MM.1S (cell line): Measurements from ENCODE around the gene GOLIM4.
"Not testable (repeated sequence)": the region's sequence is repeated elsewhere in the genome, so short reads cannot be mapped to it uniquely, and the experiment has no call there.

Experiments used
- DNase-seq: peaks from one replicate; pipeline ENCODE4 v3.0.0-alpha.2; 2015
- H2AFZ ChIP-seq: fragments of 300-600 bp; sonication (generic); 2 replicates; pipeline ENCODE4 v1.6.0; 2016; ENCODE audit warnings: antibody characterized with exemption, low read length
- H3F3A ChIP-seq: fragments of 300-600 bp; sonication (generic); 2 replicates; pipeline ENCODE4 v1.6.1; 2016; ENCODE audit warnings: mild to moderate bottlenecking, antibody characterized with exemption, low read length, moderate library complexity, mixed read lengths; ENCODE audit not compliant: insufficient read depth
- H3K27ac ChIP-seq: fragments of 300-600 bp; sonication (generic); 2 replicates; pipeline ENCODE4 v1.5.1; 2016; ENCODE audit warnings: mild to moderate bottlenecking, low read length
- H3K27me3 ChIP-seq: fragments of 300-600 bp; sonication (generic); replicated peaks from 2 replicates; pipeline ENCODE4 v1.6.0; 2016; ENCODE audit warnings: low read length; ENCODE audit not compliant: insufficient read depth
- H3K36me3 ChIP-seq: fragments of 300-600 bp; sonication (generic); replicated peaks from 2 replicates; pipeline ENCODE4 v1.6.1; 2016; ENCODE audit warnings: mild to moderate bottlenecking, low read length, mixed read lengths; ENCODE audit not compliant: insufficient read depth
- H3K4me1 ChIP-seq: fragments of 300-600 bp; sonication (generic); 2 replicates; pipeline ENCODE4 v1.6.1; 2016; ENCODE audit warnings: low read length, mixed read lengths
- H3K4me2 ChIP-seq: fragments of 300-600 bp; sonication (generic); 2 replicates; pipeline ENCODE4 v1.6.0; 2016; ENCODE audit warnings: low read depth, low read length
- H3K4me3 ChIP-seq: fragments of 300-600 bp; sonication (generic); 2 replicates; pipeline ENCODE4 v1.5.1; 2016; ENCODE audit warnings: low read length, mixed read lengths
- H3K79me2 ChIP-seq: fragments of 300-600 bp; sonication (generic); 2 replicates; pipeline ENCODE4 v1.6.1; 2016; ENCODE audit warnings: mixed run types, low read length, mixed read lengths
- H3K9ac ChIP-seq: fragments of 300-600 bp; sonication (generic); 2 replicates; pipeline ENCODE4 v1.6.1; 2016; ENCODE audit warnings: low read length, mixed read lengths
- H3K9me2 ChIP-seq: fragments of 300-600 bp; sonication (generic); replicated peaks from 2 replicates; pipeline ENCODE4 v1.6.1; 2016; ENCODE audit warnings: mild to moderate bottlenecking, low read length, mixed read lengths; ENCODE audit not compliant: insufficient read depth
- H3K9me3 ChIP-seq: fragments of 300-600 bp; sonication (generic); replicated peaks from 2 replicates; pipeline ENCODE4 v1.6.1; 2016; ENCODE audit warnings: mild to moderate bottlenecking, low read length, mixed read lengths; ENCODE audit not compliant: insufficient read depth
- H4K20me1 ChIP-seq: fragments of 300-600 bp; sonication (generic); 2 replicates; pipeline ENCODE4 v1.6.1; 2016; ENCODE audit warnings: mild to moderate bottlenecking, low read length, moderate library complexity, mixed read lengths; ENCODE audit not compliant: insufficient read depth
- EZH2 ChIP-seq: fragments of 300-600 bp; sonication (generic); optimal IDR thresholded peaks from 2 replicates; pipeline ENCODE3; 2017; ENCODE audit warnings: low read depth, mild to moderate bottlenecking, antibody characterized with exemption, low read length, mixed read lengths
- EZH2phosphoT487 ChIP-seq: fragments of 300-600 bp; sonication (generic); IDR thresholded peaks from 2 replicates; pipeline ENCODE4 v1.6.1; 2018; ENCODE audit warnings: antibody characterized with exemption, low read length
- TF ChIP-seq, protein P1 (sequence below): fragments of 300-600 bp; sonication (generic); IDR thresholded peaks from 2 replicates; pipeline ENCODE4 v1.5.1; 2016; ENCODE audit warnings: antibody characterized with exemption, low read length, mixed read lengths

Gene GOLIM4

DNA sequence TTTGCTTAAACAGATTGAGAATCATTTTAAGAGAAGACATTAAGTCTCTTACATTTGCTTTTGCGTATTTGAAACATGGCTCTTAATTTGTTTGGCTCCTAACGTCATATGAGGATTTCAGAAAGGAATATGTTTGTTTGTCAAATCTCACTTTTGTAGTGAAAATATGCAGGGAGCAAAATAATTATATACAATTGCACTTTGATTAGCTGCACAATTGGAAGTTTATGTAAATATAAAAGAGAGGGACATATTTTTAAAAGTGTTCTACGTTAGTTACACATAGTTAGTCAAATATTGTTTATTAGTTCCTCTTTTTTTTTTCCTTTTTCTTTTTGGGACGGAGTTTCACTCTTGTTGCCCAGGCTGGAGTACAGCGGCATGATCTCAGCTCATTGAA is 42.7 kb upstream of the GOLIM4 start:
- H3K27me3 ChIP-seq = no peaks in the 10 kb centered on the region
- no peaks in the 10 kb centered on the region for H3K79me2 ChIP-seq
- H2AFZ ChIP-seq = no peak overlapping the region
- no peak overlapping the region for H3K4me3 ChIP-seq
- no peaks in the 10 kb centered on the region for H3K9me3 ChIP-seq
- H3F3A ChIP-seq = no peaks in the 10 kb centered on the region
- TF ChIP-seq EZH2phosphoT487 (no peak), EZH2 (no peak)
- TF ChIP-seq, protein P1, sequence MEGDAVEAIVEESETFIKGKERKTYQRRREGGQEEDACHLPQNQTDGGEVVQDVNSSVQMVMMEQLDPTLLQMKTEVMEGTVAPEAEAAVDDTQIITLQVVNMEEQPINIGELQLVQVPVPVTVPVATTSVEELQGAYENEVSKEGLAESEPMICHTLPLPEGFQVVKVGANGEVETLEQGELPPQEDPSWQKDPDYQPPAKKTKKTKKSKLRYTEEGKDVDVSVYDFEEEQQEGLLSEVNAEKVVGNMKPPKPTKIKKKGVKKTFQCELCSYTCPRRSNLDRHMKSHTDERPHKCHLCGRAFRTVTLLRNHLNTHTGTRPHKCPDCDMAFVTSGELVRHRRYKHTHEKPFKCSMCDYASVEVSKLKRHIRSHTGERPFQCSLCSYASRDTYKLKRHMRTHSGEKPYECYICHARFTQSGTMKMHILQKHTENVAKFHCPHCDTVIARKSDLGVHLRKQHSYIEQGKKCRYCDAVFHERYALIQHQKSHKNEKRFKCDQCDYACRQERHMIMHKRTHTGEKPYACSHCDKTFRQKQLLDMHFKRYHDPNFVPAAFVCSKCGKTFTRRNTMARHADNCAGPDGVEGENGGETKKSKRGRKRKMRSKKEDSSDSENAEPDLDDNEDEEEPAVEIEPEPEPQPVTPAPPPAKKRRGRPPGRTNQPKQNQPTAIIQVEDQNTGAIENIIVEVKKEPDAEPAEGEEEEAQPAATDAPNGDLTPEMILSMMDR = no peak
- no peak overlapping the region for H3K27ac ChIP-seq
- no peak overlapping the region for H3K4me2 ChIP-seq
- H4K20me1 ChIP-seq = no peaks in the 10 kb centered on the region
- H3K9me2 ChIP-seq = no peaks in the 10 kb centered on the region
- no peak for DNase-seq
- no peaks in the 10 kb centered on the region for H3K4me1 ChIP-seq
- no peak overlapping the region for H3K9ac ChIP-seq
- H3K36me3 ChIP-seq = no peaks in the 10 kb centered on the region

DNA sequence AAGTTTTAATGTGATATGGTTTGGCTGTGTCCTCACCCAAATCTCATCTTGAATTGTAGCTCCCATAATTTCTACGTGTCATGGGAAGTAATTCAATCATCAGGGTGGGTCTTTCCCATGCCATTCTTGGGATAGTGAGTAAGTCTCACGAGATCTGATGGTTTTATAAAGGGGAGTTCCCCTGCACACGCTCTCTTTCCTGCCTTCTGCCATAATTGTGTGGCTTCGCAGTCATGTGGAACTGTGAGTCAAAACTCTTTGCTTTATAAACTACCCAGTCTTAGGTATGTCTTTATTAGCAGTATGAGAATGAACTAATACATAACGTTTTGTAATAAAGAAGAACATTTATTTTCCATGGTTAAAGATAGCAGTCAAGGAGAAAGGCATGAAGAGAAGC is 39.2 kb upstream of the GOLIM4 start:
- Histone ChIP-seq H3K4me1 (no peaks in the 10 kb centered on the region), H4K20me1 (no peaks in the 10 kb centered on the region), H3K36me3 (no peaks in the 10 kb centered on the region), H3F3A (no peaks in the 10 kb centered on the region), H2AFZ (no peak overlapping the region), H3K4me3 (no peak overlapping the region), H3K4me2 (no peak overlapping the region), H3K27ac (no peak overlapping the region), H3K9me2 (no peaks in the 10 kb centered on the region), H3K9me3 (no peaks in the 10 kb centered on the region), H3K79me2 (no peaks in the 10 kb centered on the region), H3K9ac (no peak overlapping the region), H3K27me3 (no peaks in the 10 kb centered on the region)
- DNase-seq = no peak
- no peak for TF ChIP-seq EZH2phosphoT487
- TF ChIP-seq, protein P1 = no peak
- TF ChIP-seq EZH2 = no peak

DNA sequence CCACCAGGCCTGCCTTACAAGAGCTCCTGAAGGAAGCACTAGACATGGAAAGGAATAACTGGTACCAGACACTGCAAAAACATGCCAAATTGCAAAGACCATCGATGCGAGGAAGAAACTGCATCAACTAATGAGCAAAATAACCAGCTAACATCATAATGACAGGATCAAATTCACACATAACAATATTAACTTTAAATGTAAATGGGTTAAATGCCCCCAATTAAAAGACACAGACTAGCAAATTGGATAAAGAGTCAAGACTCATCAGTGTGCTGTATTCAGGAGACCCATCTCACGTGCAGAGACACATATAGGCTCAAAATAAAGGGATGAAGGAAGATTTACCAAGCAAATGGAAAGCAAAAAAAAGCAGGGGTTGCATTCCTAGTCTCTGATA is 34.5 kb upstream of the GOLIM4 start:
- H4K20me1 ChIP-seq, H3K9me2 ChIP-seq, H3K27me3 ChIP-seq, H3K9me3 ChIP-seq, H3K79me2 ChIP-seq, H3K4me2 ChIP-seq, H3K36me3 ChIP-seq, H3K4me3 ChIP-seq, H3F3A ChIP-seq, H2AFZ ChIP-seq, DNase-seq, H3K27ac ChIP-seq, H3K9ac ChIP-seq, H3K4me1 ChIP-seq: not testable (repeated sequence)

DNA sequence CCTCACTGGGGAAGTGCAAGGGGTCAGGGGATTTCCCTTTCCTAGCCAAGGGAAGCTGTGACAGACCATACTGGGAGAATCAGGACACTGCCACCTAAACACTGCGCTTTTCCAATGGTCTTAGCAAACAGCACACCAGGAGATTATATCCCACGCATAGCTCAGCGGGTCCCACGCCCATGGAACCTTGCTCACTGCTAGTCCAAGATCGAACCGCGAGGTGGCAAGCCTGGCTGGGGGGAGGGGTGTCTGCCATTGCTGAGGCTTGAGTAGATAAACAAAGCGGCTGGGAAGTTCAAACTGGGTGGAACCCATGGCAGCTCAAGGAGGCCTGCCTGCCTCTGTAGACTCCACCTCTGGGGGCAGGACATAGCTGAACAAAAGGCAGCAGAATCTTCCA is 32.7 kb upstream of the GOLIM4 start:
- not testable (repeated sequence) for H3K4me2 ChIP-seq, H3K27me3 ChIP-seq, DNase-seq, H3K9me3 ChIP-seq, H3K27ac ChIP-seq, H3K9me2 ChIP-seq, H3K4me3 ChIP-seq, H4K20me1 ChIP-seq, H3K79me2 ChIP-seq, H2AFZ ChIP-seq, H3K36me3 ChIP-seq, H3K4me1 ChIP-seq, H3F3A ChIP-seq, H3K9ac ChIP-seq
